Measurements from ENCODE around the gene COL5A1.

Gene COL5A1

GRCh38 chr9:134641173-134641989 is at the start of gene COL5A1:
COL5A1 (plus strand) TSS chr9:134641803; CDS start chr9:134642188, 385 bp downstream.
- DNase-seq = peak; percentile 84

GRCh38 chr9:134592018-134592818 is 49.4 kb upstream of the COL5A1 start:
- peak; percentile 37 for DNase-seq

- DNase-seq = no peak
Measured at GRCh38 chr9:134592819-134593200, 48.8 kb upstream of the COL5A1 start.

- DNase-seq = peak; percentile 87
Measured at GRCh38 chr9:134593286-134594077, 48.1 kb upstream of the COL5A1 start.

- DNase-seq = no peak
Measured at GRCh38 chr9:134594078-134594941, 47.3 kb upstream of the COL5A1 start.

- DNase-seq = no peak
Measured at GRCh38 chr9:134595014-134595413, 46.6 kb upstream of the COL5A1 start.

- no peak for DNase-seq
Measured at GRCh38 chr9:134597041-134597913, 44.3 kb upstream of the COL5A1 start.

- no peak for DNase-seq
Measured at GRCh38 chr9:134597957-134598883, 43.4 kb upstream of the COL5A1 start.

- DNase-seq = no peak
Measured at GRCh38 chr9:134598884-134599245, 42.7 kb upstream of the COL5A1 start.

GRCh38 chr9:134600371-134600770 is 41.2 kb upstream of the COL5A1 start:
- no peak for DNase-seq

- no peak for DNase-seq
Measured at GRCh38 chr9:134600836-134601638, 40.6 kb upstream of the COL5A1 start.

GRCh38 chr9:134601764-134602163 is 39.8 kb upstream of the COL5A1 start:
- no peak for DNase-seq

- DNase-seq = no peak
Measured at GRCh38 chr9:134602547-134603362, 38.8 kb upstream of the COL5A1 start.

- DNase-seq = no peak
Measured at GRCh38 chr9:134604834-134605233, 36.8 kb upstream of the COL5A1 start.

- no peak for DNase-seq
Measured at GRCh38 chr9:134605351-134605965, 36.1 kb upstream of the COL5A1 start.

- no peak for DNase-seq
Measured at GRCh38 chr9:134605966-134606357, 35.6 kb upstream of the COL5A1 start.

- DNase-seq = no peak
Measured at GRCh38 chr9:134606951-134607731, 34.5 kb upstream of the COL5A1 start.
